ENCODE data around the gene MPL. TPM values are rescaled to one million over a fixed set of nuclear protein-coding genes. Genes with fewer than 3 reads are reported as not detected.

MPL gene
- total and polyA plus RNA-seq, 10 donors: 0.47 to 2.2 (median 1.3) TPM; not detected in 4

GRCh38 chr1:43334453-43335205 lies 3.0 kb upstream of the MPL start:
- TF ChIP-seq POLR2A (IDR thresholded peaks at IDR 0.05) (no peak), CTCF (IDR thresholded peaks at IDR 0.05 in 8 of 11, conservative IDR thresholded peaks at IDR 0.05 in 3 of 11) (no peak), POLR2AphosphoS5 (IDR thresholded peaks at IDR 0.05) (no peak)
- Histone ChIP-seq H3K4me3 (no peak overlapping the region), H3K9me3 (no peaks in the 10 kb centered on the region), H3K36me3 (no peaks in the 10 kb centered on the region), H3K4me1 (peaks cover 0 to 16% (median 12%) of the 10 kb centered on the region in 6 donors), H3K27me3 (replicated peaks in 1 of 7) (no peaks in the 10 kb centered on the region), H3K27ac (no peak overlapping the region)
- 70 to 81% (median 72%) methylated on average over 7 of the region's 7 CpGs for WGBS, 5 donors
- intact Hi-C loops (cut with DNase I; ENCODE audit: low total_unique reads): no loop called here
- DNase-seq: no peak

- no peak for DNase-seq
Observed at GRCh38 chr1:43338001-43338400, 383 bp downstream of the MPL start.

GRCh38 chr1:43339584-43340232 lies 2.1 kb downstream of the MPL start:
- intact Hi-C loops (cut with DNase I; ENCODE audit: low total_unique reads): no loop called here
- no peak for DNase-seq
- no peaks in the 10 kb centered on the region for H3K4me1 ChIP-seq
- 83 to 92% (median 88%) methylated on average over 6 of the region's 6 CpGs for WGBS, 5 donors
- H3K4me3 ChIP-seq: no peak overlapping the region
- no peak overlapping the region for H3K27ac ChIP-seq
- H3K36me3 ChIP-seq: no peaks in the 10 kb centered on the region
- H3K9me3 ChIP-seq: no peaks in the 10 kb centered on the region
- TF ChIP-seq CTCF (IDR thresholded peaks at IDR 0.05 in 8 of 11, conservative IDR thresholded peaks at IDR 0.05 in 3 of 11): no peak
- TF ChIP-seq POLR2AphosphoS5 (IDR thresholded peaks at IDR 0.05): no peak
- no peak for TF ChIP-seq POLR2A (IDR thresholded peaks at IDR 0.05)
- no peaks in the 10 kb centered on the region for H3K27me3 ChIP-seq (replicated peaks in 1 of 7)

More at GRCh38 chr1:43338001-43338400, 383 bp downstream of the MPL start:
- H3K9me3 ChIP-seq: no peaks in the 10 kb centered on the region
- no peak overlapping the region for H3K4me3 ChIP-seq
- WGBS, 5 donors: 42 to 71% (median 57%) methylated on average over 4 to 5 of the region's 5 CpGs
- no peaks in the 10 kb centered on the region for H3K4me1 ChIP-seq
- no peaks in the 10 kb centered on the region for H3K27me3 ChIP-seq (replicated peaks in 1 of 7)
- intact Hi-C loops (cut with DNase I; ENCODE audit: low total_unique reads): no loop called here
- TF ChIP-seq POLR2AphosphoS5 (IDR thresholded peaks at IDR 0.05) (no peak), CTCF (IDR thresholded peaks at IDR 0.05 in 8 of 11, conservative IDR thresholded peaks at IDR 0.05 in 3 of 11) (no peak), POLR2A (IDR thresholded peaks at IDR 0.05) (no peak)
- H3K27ac ChIP-seq: no peak overlapping the region
- no peaks in the 10 kb centered on the region for H3K36me3 ChIP-seq

- Histone ChIP-seq H3K36me3 (no peaks in the 10 kb centered on the region), H3K9me3 (no peaks in the 10 kb centered on the region), H3K27me3 (replicated peaks in 1 of 7) (no peaks in the 10 kb centered on the region), H3K4me1 (no peaks in the 10 kb centered on the region), H3K27ac (no peak overlapping the region), H3K4me3 (no peak overlapping the region)
- intact Hi-C loops (cut with DNase I; ENCODE audit: low total_unique reads): no loop called here
- DNase-seq: no peak
- 76 to 86% (median 83%) methylated on average over 1 of the region's 1 CpG for WGBS, 5 donors
- TF ChIP-seq CTCF (IDR thresholded peaks at IDR 0.05 in 8 of 11, conservative IDR thresholded peaks at IDR 0.05 in 3 of 11) (no peak), POLR2AphosphoS5 (IDR thresholded peaks at IDR 0.05) (no peak), POLR2A (IDR thresholded peaks at IDR 0.05) (no peak)
Observed at GRCh38 chr1:43340559-43340958, 2.9 kb downstream of the MPL start.

All from spleen (tissue), 11 donors.